ENCODE data around the gene BTBD1.
"Not testable (repeated sequence)": the region's sequence is repeated elsewhere in the genome, so short reads cannot be mapped to it uniquely, and the experiment has no call there.

Gene BTBD1

GRCh38 chr15:83106994-83107840 lies 40.2 kb upstream of the BTBD1 start, which contains the start of gene TM6SF1:
Gene TM6SF1, plus strand, starts transcription at chr15:83107645. Its CDS starts 36 bp downstream, at chr15:83107681.
- no peaks in the 10 kb centered on the region for H3K36me3 ChIP-seq (ENCODE audit: insufficient read depth, low read length)

DNA sequence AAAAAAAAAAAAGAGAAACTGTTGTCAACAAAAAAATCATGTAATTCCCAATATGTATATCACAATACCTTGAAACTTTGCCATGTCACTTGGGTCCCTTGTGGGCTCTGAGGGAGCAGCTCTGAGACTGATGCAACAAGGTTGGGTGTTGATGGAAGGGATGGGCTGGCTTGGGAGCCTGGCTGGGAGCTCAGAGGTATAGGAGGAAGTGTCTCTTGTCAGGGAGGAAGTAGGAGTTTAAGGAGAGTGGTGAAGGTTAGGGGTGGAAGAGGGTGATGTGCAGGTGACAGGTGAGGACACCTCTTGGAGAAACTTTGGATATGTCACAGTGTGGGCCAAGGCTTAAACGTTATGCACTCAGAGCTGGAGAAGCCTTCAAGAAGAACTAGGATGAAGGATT lies 38.4 kb upstream of the BTBD1 start:
- Histone ChIP-seq H2AFZ (ENCODE audit: low read depth, low read length) (no peak overlapping the region), H3K9me3 (ENCODE audit: low read length) (no peaks in the 10 kb centered on the region), H3K4me1 (ENCODE audit: insufficient read depth, low read length) (peaks cover 3% of the 10 kb centered on the region), H3K36me3 (ENCODE audit: insufficient read depth, low read length) (no peaks in the 10 kb centered on the region), H3K4me3 (ENCODE audit: low read length) (no peak overlapping the region), H3K27me3 (ENCODE audit: insufficient read depth, low read length) (peaks cover 13% of the 10 kb centered on the region)

More at GRCh38 chr15:83106994-83107840, 40.2 kb upstream of the BTBD1 start, which contains the start of gene TM6SF1:
- Histone ChIP-seq H3K27me3 (ENCODE audit: insufficient read depth, low read length) (peaks cover 13% of the 10 kb centered on the region), H3K4me1 (ENCODE audit: insufficient read depth, low read length) (peaks cover 3% of the 10 kb centered on the region), H2AFZ (ENCODE audit: low read depth, low read length) (peak within 1 kb of the TSS; percentile 76), H3K9me3 (ENCODE audit: low read length) (no peaks in the 10 kb centered on the region), H3K4me3 (ENCODE audit: low read length) (peak within 1 kb of the TSS; percentile 37)

DNA sequence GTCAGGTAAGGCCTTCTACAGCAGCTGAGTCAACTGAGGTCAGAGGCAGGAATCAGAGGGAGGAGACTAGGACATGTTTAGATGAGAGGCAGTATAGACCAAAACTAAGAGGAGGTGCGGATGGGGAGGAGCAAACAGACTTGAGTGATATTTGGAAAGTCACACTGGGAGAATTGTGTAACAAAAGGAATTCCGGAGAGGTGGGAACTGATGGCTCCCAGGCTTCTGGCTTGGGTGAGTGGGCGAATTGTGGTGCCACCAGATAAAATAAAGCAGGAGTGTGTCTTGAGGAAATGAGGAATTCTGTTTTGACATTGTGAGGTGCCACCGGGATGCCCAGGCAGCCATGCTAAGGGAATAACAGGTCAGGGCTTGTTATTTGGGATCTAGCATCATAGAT lies 37.1 kb upstream of the BTBD1 start:
- Histone ChIP-seq H3K27me3 (ENCODE audit: insufficient read depth, low read length) (peaks cover 13% of the 10 kb centered on the region), H3K9me3 (ENCODE audit: low read length) (no peaks in the 10 kb centered on the region), H2AFZ (ENCODE audit: low read depth, low read length) (no peak overlapping the region), H3K4me1 (ENCODE audit: insufficient read depth, low read length) (peaks cover 14% of the 10 kb centered on the region), H3K4me3 (ENCODE audit: low read length) (no peak overlapping the region), H3K36me3 (ENCODE audit: insufficient read depth, low read length) (no peaks in the 10 kb centered on the region)

DNA sequence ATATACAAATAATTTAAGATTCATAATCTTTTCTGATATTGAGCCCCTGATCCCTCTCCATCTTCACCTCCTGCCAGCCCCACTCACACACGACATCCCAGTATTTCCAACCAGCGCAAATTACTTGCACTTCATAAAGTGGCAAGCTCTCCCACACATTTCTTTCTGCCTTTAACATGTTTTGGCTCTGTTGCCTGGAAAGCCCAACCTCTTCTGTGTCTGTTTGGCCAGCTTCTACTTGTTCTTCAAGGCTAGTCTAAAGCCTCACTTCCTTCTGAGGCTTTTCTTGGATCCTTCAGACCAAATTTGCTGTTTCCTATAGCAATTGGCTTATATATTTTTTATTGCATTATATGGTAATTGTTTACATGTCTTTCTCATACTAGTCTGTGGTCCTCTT lies 35.3 kb upstream of the BTBD1 start:
- no peaks in the 10 kb centered on the region for H3K9me3 ChIP-seq (ENCODE audit: low read length)
- H3K4me3 ChIP-seq (ENCODE audit: low read length), result no peak overlapping the region
- H3K27me3 ChIP-seq (ENCODE audit: insufficient read depth, low read length), result peaks cover 9% of the 10 kb centered on the region
- H2AFZ ChIP-seq (ENCODE audit: low read depth, low read length), result no peak overlapping the region
- peaks cover 15% of the 10 kb centered on the region for H3K4me1 ChIP-seq (ENCODE audit: insufficient read depth, low read length)
- no peaks in the 10 kb centered on the region for H3K36me3 ChIP-seq (ENCODE audit: insufficient read depth, low read length)

DNA sequence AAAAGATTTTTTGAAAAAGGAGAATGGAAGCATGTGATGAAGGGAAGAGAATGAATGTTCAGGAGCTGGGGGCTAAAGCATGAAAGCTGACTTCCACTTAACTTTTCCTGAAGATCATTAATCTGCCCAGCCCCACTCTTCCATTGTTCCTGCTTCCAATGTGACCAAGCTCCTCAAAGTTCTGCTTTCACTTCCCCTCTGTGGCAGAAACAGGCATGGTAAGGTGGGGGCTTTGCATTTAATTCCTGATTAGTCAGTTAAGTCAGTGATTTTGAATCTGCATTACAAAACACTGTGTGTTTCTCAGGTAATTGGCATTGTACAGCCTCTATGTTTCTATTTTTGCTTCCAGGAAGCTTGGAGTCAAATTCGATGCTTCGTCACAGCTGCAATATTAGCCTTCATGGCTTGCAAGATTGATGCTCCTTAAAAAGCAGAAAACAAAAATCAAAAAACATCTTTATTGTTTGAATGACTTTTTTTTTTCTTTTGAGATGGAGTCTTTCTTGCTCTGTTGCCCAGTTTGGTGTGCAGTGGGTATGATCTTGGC lies 33.1 kb upstream of the BTBD1 start:
- H3K27me3 ChIP-seq (ENCODE audit: insufficient read depth, low read length), result no peaks in the 10 kb centered on the region

DNA sequence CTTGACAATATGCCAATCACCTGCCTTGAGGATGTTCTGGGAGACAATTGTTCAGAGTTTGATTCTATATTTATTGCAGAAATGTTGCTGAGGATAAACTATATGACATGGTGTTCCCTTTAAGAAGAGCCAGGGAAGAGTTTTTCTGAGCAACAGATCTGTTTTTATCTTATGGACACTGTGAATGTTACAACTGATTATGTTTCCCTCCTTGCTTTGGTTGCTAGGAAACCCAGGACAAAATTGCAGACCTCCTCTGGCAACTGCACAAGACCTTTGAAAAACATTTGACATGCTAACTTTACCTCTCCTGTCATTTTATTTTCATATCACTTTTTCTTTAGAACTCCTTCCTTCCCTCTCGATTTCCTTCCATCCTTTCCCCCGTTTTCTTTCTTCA lies 32.2 kb upstream of the BTBD1 start:
- H2AFZ ChIP-seq (ENCODE audit: low read depth, low read length), result no peak overlapping the region
- H3K4me3 ChIP-seq (ENCODE audit: low read length), result no peak overlapping the region
- H3K9me3 ChIP-seq (ENCODE audit: low read length), result no peaks in the 10 kb centered on the region
- no peaks in the 10 kb centered on the region for H3K36me3 ChIP-seq (ENCODE audit: insufficient read depth, low read length)
- no peaks in the 10 kb centered on the region for H3K27me3 ChIP-seq (ENCODE audit: insufficient read depth, low read length)
- H3K4me1 ChIP-seq (ENCODE audit: insufficient read depth, low read length), result peaks cover 21% of the 10 kb centered on the region

More for the DNA sequence above, 33.1 kb upstream of the BTBD1 start:
- Histone ChIP-seq H3K4me1 (ENCODE audit: insufficient read depth, low read length) (peaks cover 15% of the 10 kb centered on the region), H3K36me3 (ENCODE audit: insufficient read depth, low read length) (no peaks in the 10 kb centered on the region), H2AFZ (ENCODE audit: low read depth, low read length) (no peak overlapping the region), H3K4me3 (ENCODE audit: low read length) (no peak overlapping the region), H3K9me3 (ENCODE audit: low read length) (no peaks in the 10 kb centered on the region)

DNA sequence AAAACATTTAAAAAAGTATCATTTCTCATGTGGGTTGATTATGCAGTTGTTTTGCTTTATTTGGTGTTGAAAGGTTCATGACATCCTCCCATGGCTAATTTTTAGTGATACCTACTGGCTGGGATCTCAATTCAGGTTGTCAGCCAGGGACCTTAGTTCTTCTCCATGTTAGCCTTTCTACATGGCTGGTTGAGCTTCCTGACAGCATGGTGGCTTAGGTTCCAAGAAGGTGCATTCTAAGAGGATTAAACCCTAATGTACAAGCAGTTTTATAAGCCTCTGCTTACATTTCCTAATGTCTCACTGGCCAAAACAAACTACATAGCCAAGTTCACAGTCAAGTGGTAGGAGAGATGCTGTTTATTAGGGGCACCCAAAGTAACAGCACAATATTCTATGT lies 31.0 kb upstream of the BTBD1 start:
- H3K4me1 ChIP-seq (ENCODE audit: insufficient read depth, low read length), result peaks cover 23% of the 10 kb centered on the region
- H3K4me3 ChIP-seq (ENCODE audit: low read length), result no peak overlapping the region
- H3K36me3 ChIP-seq (ENCODE audit: insufficient read depth, low read length), result no peaks in the 10 kb centered on the region
- no peak overlapping the region for H2AFZ ChIP-seq (ENCODE audit: low read depth, low read length)
- H3K27me3 ChIP-seq (ENCODE audit: insufficient read depth, low read length), result no peaks in the 10 kb centered on the region
- no peaks in the 10 kb centered on the region for H3K9me3 ChIP-seq (ENCODE audit: low read length)

DNA sequence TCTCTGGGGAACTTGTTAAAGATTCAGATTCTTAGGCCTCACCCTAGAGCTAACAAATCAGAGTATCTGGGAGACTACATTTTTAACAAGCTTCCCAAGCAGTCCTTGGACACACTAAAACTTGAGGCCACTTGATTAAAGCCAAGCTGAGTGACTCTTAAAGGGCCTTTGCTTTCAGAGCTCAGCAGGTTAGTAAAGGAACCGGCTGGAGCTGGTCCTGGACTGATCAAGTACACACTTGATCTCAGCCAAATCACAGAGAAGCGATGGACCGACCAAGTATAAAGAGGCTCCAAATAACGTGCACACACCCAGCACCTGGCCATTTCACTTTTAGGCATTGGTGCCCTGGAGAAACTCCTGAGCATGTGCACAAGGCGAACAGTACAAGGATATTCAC lies 27.5 kb upstream of the BTBD1 start:
- H3K27me3 ChIP-seq (ENCODE audit: insufficient read depth, low read length), result no peaks in the 10 kb centered on the region
- no peaks in the 10 kb centered on the region for H3K36me3 ChIP-seq (ENCODE audit: insufficient read depth, low read length)

DNA sequence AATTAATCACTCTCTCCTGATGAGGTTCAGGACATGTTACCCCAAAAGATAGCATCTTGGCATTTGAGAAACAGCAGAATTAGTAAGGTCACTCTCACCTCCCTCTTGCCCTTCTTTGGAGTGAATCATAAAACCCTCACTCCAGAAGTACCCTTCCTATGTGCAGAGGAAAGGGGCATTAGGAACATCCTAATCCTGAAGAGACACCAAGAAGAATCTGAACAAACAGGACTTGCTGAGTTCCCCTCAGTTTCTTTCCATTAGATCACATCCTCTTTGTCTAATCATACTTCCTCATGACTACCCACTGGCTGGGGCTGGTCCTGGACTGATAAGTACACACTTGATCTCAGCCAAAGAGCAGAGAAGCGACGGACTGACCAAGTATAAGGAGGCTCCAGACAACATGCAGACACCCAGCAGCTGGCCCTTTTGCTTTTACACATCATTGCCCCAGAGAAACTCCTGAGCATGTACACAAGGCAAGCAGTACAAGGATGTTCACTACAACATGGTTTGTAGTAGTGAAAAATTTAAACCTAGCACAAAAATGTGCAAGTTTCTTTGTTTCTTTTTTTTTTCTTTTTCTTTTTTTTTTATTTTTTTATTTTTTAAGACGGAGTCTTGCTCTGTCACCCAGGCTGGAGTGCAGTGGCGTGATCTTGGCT lies 25.4 kb upstream of the BTBD1 start:
- peaks cover 8% of the 10 kb centered on the region for H3K4me1 ChIP-seq (ENCODE audit: insufficient read depth, low read length)
- H2AFZ ChIP-seq (ENCODE audit: low read depth, low read length), result no peak overlapping the region
- H3K4me3 ChIP-seq (ENCODE audit: low read length), result no peak overlapping the region
- no peaks in the 10 kb centered on the region for H3K36me3 ChIP-seq (ENCODE audit: insufficient read depth, low read length)
- no peaks in the 10 kb centered on the region for H3K27me3 ChIP-seq (ENCODE audit: insufficient read depth, low read length)
- no peaks in the 10 kb centered on the region for H3K9me3 ChIP-seq (ENCODE audit: low read length)

More for the DNA sequence above, 27.5 kb upstream of the BTBD1 start:
- Histone ChIP-seq H3K9me3 (ENCODE audit: low read length) (no peaks in the 10 kb centered on the region), H2AFZ (ENCODE audit: low read depth, low read length) (peak overlapping the region; percentile 55), H3K4me1 (ENCODE audit: insufficient read depth, low read length) (peaks cover 16% of the 10 kb centered on the region), H3K4me3 (ENCODE audit: low read length) (no peak overlapping the region)

DNA sequence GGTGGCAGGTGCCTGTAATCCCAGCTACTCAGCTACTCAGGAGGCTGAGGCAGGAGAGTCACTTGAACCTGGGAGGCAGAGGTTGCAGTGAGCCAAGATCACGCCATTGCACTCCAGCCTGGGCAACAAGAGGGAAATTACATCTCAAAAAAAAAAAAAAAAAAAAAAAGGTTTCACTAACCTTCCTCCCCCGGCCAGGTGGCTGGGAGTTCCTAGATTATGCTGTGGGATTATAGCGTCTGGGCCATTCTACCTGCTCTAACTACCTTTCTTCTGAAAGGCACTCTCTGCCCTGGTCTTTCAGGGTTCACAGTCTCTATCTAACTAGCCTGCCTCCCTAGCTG lies 24.9 kb upstream of the BTBD1 start:
- not testable (repeated sequence) for H3K9me3 ChIP-seq (ENCODE audit: low read length); H3K4me1 ChIP-seq (ENCODE audit: insufficient read depth, low read length); H3K36me3 ChIP-seq (ENCODE audit: insufficient read depth, low read length); H3K27me3 ChIP-seq (ENCODE audit: insufficient read depth, low read length); H2AFZ ChIP-seq (ENCODE audit: low read depth, low read length); H3K4me3 ChIP-seq (ENCODE audit: low read length)

GRCh38 chr15:83090465-83090864 lies 23.4 kb upstream of the BTBD1 start:
- peaks cover 8% of the 10 kb centered on the region for H3K4me1 ChIP-seq (ENCODE audit: insufficient read depth, low read length)
- H3K36me3 ChIP-seq (ENCODE audit: insufficient read depth, low read length), result no peaks in the 10 kb centered on the region
- H3K4me3 ChIP-seq (ENCODE audit: low read length), result no peak overlapping the region
- H3K9me3 ChIP-seq (ENCODE audit: low read length), result no peaks in the 10 kb centered on the region
- H2AFZ ChIP-seq (ENCODE audit: low read depth, low read length), result no peak overlapping the region
- H3K27me3 ChIP-seq (ENCODE audit: insufficient read depth, low read length), result no peaks in the 10 kb centered on the region

GRCh38 chr15:83088876-83089275 lies 21.8 kb upstream of the BTBD1 start:
- no peaks in the 10 kb centered on the region for H3K9me3 ChIP-seq (ENCODE audit: low read length)
- H3K4me3 ChIP-seq (ENCODE audit: low read length), result no peak overlapping the region
- H3K27me3 ChIP-seq (ENCODE audit: insufficient read depth, low read length), result no peaks in the 10 kb centered on the region
- H3K36me3 ChIP-seq (ENCODE audit: insufficient read depth, low read length), result no peaks in the 10 kb centered on the region
- H3K4me1 ChIP-seq (ENCODE audit: insufficient read depth, low read length), result no peaks in the 10 kb centered on the region
- H2AFZ ChIP-seq (ENCODE audit: low read depth, low read length), result no peak overlapping the region

- H3K4me3 ChIP-seq (ENCODE audit: low read length), result no peak overlapping the region
- no peaks in the 10 kb centered on the region for H3K4me1 ChIP-seq (ENCODE audit: insufficient read depth, low read length)
- no peak overlapping the region for H2AFZ ChIP-seq (ENCODE audit: low read depth, low read length)
- H3K36me3 ChIP-seq (ENCODE audit: insufficient read depth, low read length), result no peaks in the 10 kb centered on the region
- no peaks in the 10 kb centered on the region for H3K27me3 ChIP-seq (ENCODE audit: insufficient read depth, low read length)
- H3K9me3 ChIP-seq (ENCODE audit: low read length), result no peaks in the 10 kb centered on the region
Observed at GRCh38 chr15:83087576-83087975, 20.5 kb upstream of the BTBD1 start.

All from neuron (in vitro differentiated cells).